GM12891 (cell line): ENCODE measurements around the gene CDH22.

ENCODE experiments used
- PAX5 ChIP-seq: IDR thresholded peaks from 2 replicates; pipeline ENCODE4 v1.6.1; 2011; ENCODE audit warnings: low read length, moderate library complexity, mild to moderate bottlenecking; ENCODE audit not compliant: insufficient read depth, severe bottlenecking
- POLR2A ChIP-seq: IDR thresholded peaks from 2 replicates; pipeline ENCODE4 v1.6.1; 2011; ENCODE audit warnings: low read depth, low read length, control low read depth
- POLR2AphosphoS5 ChIP-seq: IDR thresholded peaks from 2 replicates; pipeline ENCODE4 v1.6.1; 2011; ENCODE audit warnings: low read depth, low read length, control low read depth
- POU2F2 ChIP-seq: IDR thresholded peaks from 2 replicates; pipeline ENCODE4 v1.6.1; 2011; ENCODE audit warnings: low read depth, mild to moderate bottlenecking, control low read depth, low read length, moderate library complexity
- SPI1 ChIP-seq: IDR thresholded peaks from 2 replicates; pipeline ENCODE4 v1.6.1; 2011; ENCODE audit warnings: low read depth, low read length, control low read depth
- TAF1 ChIP-seq: IDR thresholded peaks from 2 replicates; pipeline ENCODE4 v1.6.1; 2011; ENCODE audit warnings: low read depth, low read length, control low read depth

DNA sequence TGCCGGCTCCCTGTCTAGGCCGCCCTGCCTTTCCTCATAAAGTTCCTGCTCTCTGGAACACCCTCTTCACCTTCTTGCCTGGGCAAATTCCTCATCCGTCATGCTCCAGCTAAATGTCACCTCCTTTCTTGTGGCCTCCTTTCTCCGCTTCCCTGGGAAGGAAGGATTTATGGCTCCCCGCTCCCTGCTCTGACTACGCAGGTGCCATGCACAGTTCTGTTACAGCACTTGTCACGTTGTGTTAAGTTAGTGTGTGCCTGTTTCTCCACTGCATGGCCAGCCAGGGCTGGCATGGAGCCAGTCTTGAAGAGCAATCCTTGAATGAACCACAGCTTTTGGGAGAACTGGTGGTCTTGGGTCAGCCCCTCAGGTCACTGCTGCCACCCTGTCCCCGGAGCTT lies 128.4 kb downstream of the CDH22 start:
- TF ChIP-seq POLR2A (no peak), POLR2AphosphoS5 (no peak), TAF1 (no peak), PAX5 (no peak), SPI1 (no peak), POU2F2 (no peak)
